NOMO-1 (cell line): ENCODE data around the gene GBF1.
A peak's percentile ranks its signal among the peaks of the same experiment; 100 is the strongest.

Source experiments
- DNase-seq, 2 experiments: peaks; one replicate each; lab custom pipeline; 2025; ENCODE audit not compliant: unreplicated experiment in 2 of 2; lab: John Stamatoyannopoulos, UW

The GBF1 gene

DNA sequence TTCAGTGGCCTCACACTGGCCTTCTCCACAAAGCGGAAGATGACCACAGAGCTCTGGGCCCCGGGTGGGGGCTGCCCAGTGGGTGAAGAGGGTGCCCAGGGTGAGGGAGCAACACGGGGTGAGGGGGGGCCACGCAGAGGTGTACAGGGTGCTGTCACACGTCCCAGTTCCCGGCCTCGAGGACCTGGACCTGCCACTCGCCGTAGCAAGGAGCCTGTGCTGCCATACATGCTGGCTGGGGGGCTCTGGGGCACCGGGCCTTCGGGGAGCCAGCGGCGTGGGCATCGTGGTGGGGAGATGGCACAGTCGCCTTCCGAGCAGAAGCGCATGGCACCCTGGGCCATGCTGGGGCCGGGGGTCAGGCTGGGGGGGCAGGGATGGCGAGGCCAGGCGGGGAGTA lies 171.4 kb downstream of the GBF1 start:
- no peak for DNase-seq

DNA sequence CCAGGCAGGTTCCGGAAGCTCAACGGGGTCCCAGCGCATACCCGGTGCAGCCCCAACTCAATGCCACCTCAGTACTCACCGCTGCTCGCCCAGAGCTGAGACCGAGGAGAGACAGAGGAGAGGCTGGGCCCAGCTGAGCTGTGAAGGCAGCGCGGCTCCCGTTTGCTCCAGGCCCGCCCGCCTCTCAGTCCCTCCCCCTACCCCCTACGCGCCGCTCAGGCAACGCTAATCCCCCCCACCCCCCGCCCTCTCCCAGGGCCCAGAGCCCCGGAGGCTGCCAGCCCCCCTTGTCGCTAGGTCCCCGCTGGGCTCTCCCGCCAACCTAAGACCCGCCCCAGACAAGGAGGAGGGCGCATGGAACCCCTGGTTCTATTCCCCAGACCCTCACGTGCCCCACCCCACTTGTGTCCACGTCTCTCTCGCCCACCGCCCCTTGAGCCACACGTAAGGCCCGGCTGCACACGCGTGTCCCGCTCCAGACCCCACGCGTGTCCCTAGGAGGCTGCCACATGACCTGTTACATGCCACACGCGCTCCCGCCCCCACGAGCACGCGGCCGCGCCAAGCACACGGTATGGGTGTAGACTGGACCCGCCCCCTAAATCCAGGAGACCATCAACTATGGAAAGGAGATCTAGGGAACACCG lies 173.4 kb downstream of the GBF1 start, which contains the start of gene PSD:
Gene PSD, minus strand, starts transcription at position 164 of the 647 bp plus-strand sequence. CDS start 1,747 bp downstream, outside the sequence.
- DNase-seq, result no peak

DNA sequence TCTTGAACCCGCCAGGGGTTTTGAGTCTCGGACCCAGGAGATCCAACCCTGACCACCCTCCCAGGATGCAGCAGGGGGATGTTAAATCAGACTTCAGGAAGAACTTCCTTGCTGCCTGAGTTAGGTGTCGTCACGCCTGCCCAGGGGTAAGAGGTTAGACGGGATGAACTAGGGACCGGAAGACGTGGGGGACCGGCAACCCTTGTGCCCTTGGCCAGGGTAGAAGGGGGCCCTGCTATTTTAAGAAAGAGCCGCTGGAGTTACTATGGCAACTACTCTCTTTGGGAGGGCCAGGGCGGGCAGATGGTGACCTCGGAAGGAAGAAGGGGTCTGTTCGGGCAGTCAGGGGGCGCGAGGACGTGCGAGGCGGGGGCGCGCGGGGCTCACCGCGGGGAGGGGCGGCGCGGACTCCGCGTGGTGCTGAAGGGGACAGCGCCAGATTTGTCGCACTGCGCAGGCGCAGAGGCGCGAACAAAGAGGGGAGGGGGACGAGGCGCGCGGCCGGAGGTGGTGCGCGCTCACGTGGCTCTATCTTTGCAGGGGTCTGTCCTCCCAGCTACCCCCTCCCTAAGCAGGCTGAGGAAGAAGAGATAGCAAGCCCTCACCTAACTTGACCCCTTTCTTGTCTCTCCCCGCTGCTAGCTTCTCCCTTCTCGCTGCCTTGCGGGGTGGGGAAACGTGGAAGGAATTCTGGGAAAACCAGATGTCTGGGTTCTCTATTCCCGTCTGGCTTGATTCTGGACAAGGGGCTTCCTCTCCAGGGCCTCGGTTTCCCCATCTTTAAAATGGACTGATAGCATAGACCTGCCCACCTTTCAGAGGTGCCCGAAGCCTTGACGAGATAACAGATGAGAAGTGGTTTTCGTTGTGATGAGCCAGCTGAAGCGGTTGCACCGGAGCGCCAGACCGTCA lies 174.2 kb downstream of the GBF1 start:
- DNase-seq, result peak; percentile 27 to 31

DNA sequence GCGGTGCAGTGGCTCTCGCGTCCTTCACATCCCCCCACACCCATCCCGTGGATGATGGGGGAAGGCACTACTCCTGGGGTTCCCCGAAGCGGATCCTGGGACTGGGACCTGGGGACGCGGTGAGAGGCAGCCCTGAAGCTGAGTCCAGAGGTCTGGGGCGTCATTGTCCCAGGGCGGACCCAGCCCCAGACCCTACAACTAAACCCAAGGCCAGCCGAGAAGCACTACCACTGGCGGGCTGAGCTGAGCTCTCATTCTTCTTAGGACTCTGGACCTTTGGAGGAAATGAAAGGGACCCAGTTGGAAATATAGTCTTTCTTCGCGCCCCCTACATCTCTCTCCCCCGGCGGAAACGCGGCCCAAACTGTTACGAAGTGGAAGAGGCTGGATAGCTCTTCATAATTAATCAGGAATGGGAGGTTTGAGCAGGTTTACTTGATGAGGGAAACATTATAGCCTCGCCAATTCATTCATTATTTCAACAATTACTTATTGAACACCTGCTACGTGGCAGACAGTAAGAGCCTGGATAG lies 174.9 kb downstream of the GBF1 start:
- no peak for DNase-seq

DNA sequence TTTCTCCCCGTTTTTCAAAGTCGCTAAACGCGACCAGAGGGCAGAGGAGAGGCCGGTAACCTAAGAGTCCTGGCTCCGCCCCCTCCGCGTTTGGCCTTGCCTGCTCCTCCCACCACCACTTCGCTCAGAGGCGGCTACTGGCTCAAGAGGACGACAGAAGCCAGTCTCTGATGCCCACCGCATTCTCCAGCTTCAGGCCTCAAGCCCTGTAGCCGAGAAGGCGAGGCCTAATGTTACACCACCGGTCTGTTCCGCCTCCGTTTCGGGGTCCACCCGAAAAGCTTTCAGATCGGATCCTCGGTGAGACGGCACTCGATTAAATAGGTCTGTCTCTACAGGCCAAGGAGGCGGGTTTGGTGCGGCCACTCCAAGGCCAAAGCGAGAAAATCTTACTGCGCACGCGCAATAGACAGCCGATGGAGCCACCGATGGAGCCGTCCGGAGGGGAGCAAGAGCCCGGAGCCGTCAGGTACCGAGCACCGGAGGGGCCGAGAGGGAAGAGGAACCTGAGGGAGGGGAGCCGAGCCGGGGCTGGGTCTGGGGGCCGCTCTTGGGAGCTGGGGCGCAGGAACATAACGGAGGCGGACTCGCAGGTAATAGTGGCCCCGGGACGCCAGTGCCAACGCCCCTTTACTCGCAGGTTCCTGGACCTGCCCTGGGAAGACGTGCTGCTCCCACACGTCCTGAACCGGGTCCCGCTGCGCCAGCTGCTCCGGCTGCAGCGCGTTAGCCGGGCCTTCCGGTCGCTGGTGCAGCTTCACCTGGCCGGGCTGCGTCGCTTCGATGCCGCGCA lies 175.6 kb downstream of the GBF1 start, which contains the start of gene FBXL15:
Gene FBXL15, plus strand, starts transcription at position 123 of the 793 bp plus-strand sequence. Its CDS starts 294 bp downstream, at position 417.
- DNase-seq, result peak; percentile 94 to 97

DNA sequence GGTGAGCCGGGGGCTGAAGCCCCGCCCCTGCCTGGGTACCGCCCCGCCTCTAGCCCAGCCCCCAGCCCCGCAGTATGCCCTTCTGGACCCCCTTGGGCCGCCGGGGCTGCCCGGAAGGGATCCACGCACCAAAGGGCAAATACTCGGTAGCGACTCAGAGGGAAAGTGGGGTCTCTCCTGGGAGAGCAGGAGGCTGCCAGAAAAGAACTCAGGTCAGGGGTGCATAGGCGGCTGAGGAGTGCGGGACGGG lies 176.1 kb downstream of the GBF1 start:
- no peak for DNase-seq

DNA sequence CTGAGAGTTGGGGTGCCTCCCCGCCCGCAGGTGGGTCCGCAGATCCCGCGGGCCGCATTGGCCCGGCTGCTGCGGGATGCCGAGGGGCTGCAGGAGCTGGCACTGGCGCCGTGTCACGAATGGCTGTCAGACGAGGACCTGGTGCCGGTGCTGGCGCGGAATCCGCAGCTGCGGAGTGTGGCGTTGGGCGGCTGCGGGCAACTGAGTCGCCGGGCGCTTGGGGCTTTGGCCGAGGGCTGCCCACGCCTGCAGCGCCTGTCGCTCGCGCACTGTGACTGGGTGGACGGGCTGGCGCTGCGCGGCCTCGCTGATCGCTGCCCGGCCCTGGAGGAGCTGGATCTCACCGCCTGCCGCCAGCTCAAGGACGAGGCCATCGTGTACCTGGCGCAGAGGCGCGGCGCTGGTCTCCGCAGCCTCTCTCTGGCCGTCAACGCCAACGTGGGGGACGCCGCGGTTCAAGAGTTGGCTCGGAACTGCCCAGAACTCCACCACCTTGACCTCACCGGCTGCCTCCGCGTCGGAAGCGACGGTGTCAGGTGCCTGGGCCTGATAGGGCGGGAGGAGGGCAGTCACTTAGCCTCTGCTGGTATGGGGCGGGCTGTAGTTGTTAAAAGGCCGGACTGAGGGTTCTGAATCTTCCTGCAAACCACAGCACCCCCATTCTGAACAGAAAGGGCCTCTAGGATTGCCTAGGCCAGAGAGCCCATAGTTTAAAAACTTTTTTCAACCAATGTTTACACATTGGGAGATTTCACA lies 176.6 kb downstream of the GBF1 start:
- DNase-seq, result peak in 1 of 2 experiments; percentile 42

DNA sequence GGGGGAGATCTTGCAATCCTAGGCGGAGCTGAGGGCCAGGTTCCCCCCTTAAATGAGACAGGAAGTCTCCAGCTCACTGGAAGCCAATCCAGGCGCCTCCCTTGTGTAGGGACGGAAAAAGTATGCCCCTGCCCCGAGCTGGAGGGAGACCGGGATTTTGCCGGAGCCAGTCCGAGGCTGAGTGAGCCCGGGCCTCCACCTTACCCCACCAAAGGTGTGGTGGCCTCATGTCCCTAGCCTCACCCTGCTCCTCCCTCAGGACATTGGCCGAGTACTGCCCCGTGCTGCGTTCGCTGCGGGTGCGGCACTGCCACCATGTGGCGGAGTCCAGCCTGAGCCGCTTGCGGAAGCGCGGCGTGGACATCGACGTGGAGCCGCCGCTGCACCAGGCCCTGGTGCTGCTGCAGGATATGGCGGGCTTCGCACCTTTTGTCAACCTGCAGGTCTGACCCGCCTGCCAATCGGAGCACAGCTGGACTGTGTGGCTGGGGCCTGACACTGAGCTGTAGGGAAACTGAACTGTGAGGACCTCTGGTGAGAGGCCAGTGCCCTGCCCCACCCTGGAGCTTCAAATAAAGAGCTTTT lies 177.3 kb downstream of the GBF1 start:
- peak; percentile 68 to 75 for DNase-seq

DNA sequence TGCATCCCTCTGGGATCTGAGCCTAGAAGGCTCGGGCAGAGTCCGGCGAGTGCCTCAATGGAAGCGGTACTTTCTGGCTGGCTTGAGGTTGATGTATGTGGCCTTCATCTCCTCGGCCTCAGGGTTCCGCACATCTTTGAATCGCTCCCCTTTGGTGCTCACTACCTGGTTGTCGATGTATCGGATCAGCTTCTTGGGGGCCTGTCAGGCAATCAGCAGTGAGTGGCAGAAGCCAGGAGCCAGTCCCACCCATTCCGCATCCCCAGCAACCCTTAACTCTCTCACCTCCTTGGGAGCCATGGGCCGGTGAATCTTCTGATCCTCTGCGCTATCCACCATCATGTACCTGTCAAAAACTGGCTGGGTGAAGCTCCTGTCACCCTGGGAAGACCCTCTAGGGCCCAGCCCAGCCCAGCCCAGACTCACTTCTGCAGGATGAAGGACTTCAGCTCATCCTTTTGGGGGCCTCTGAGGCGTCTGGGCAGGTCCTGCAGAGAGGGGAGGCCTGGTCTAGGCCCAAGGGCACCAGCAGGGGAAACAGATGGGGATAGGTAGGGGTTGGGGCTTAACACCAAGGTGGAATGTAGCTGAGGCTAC lies 178.1 kb downstream of the GBF1 start:
- no peak for DNase-seq

DNA sequence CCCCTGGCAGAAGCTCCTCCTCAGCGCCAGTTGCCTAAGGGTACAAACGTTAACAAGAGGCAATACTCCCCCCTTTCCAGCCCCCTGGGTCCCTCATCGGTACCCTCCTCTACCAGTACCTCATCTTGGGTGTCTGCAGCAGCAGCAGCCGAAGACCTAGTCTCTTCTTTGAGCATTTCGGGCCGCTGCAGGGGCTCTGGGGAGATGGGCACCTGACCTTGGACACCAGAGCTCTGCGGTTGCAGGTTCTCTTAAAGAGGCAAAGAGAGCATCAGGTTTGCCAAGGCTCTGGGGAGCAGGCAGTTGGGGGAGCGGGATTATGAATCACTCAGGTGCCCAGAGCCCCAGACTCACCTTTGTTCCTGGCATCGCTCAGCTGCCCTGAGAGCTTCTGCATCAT lies 178.8 kb downstream of the GBF1 start:
- DNase-seq, result no peak

DNA sequence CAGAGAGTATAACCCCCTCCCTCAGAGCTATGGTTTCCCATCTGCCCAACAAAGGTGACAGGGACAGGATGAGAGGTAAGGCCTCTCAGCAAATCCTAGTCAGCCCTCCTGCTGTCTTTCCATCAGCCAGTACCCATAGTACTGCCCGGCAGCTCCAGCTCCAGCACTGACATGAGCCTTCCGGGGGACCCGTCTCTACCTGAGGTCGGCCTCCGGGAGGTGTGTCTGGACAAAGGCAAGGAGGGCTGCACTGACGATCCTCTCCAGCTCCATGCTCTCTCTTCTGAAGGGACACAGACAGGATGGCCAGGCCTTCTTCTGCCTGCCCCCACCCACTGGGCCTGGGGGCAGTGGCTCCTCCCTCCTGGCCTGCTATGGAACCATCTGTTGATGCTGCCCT lies 179.6 kb downstream of the GBF1 start:
- no peak for DNase-seq

DNA sequence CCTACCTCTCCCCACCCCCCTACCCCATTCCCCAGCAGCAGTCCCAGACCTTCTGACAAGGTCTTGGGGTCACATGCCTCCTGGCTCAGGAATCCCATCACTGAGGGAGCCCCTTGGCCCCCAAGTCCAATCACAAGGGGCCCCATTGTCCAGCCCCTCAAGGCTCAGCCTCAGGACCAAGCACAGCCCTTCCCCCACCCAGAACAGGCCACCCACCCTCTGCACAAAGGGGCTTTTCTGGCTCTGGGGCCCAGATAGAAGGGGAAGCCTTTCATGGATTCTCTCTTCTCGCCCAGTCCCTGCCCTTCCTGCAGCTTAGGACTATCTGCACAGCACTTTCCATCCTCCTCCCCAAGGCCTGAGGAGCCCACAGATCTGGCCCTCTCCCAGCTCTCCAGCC lies 180.1 kb downstream of the GBF1 start:
- DNase-seq, result no peak

DNA sequence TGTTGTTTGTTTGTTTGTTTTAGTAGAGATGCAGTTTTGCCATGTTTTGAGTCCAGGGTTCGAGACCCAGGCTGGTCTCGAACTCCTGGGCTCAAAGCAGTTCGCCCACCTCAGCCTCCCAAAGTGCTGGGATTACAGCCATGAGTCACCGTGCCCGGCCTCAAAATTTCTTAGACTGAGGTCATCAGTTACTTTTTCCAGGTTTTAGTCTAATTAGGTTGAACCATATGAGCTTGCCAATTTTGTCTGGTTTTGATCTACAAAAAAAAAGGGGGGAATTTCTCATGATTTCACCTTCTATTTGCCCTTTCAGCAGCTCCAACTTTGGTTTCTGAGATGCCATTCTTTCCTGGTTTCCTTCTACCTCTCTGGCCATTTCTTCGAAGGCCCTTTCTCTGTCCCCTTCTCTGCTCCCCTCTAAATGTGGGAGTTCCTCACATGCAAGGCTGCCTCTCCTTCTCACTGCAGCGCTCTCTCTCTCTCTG lies 181.5 kb downstream of the GBF1 start:
- no peak for DNase-seq

DNA sequence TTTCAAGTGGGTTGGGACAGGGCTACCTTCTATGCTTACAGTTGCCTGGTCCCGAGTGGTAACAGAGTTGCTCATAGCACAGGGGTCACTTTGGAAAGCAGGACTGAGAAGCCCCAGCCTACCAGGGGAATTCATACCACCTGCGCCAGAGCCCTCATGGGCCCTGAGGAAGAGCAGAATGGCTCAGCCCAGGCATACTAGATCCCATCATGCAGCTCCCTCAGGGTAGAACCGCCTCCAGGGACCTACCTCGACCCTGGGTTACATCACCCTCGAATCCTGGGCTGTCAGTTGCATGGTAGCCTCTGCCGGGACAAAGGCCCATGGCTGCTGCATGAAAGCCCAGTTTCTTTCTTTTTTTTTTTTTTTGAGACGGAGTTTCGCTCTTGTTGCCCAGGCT lies 184.1 kb downstream of the GBF1 start:
- no peak for DNase-seq

DNA sequence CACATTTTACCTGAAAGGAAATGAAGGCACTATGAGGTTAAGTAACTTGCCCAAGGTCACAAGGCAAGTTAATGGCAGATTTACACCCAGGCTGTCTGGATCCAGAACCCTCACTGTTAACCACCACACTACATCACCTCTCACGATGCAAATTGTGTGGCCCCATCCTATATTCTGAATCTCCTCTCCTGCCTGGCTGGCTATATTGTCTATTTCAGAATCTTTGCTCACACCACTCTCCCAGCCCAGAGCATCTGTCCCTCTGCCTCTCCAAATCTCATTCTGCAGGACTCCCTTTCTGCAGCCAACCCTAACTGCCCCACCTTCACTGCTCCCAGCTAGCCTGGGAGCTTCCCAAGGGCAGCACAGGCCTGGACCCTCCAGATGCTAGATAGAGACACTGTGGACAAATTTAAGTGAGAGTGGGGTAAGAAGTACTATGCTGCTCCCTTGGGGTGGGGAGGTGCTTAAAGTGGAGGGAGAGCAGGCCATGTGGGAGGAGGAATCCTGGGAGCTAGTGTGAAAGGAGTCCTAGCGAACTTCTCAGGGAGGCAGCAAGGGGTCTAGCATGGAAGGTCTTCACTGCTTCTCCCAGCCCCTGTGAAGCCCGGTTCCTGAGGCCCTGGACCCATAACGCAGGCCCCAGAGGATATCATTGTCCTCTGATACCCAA lies 186.3 kb downstream of the GBF1 start:
- peak in 1 of 2 experiments; percentile 24 for DNase-seq
